Left cardiac atrium (tissue), 4 donors: ENCODE data around the gene OR10AD1. TPM values are rescaled to one million over a fixed set of nuclear protein-coding genes. Genes with fewer than 3 reads are reported as not detected.
"Not testable (repeated sequence)": the region's sequence is repeated elsewhere in the genome, so short reads cannot be mapped to it uniquely, and the experiment has no call there.

Source experiments
- ATAC-seq, 2 donors: fragments of 200-7000 bp; cut with Tn5 transposase; one replicate each; pipeline ENCODE4 v1.9.1; 2020; ENCODE audit warnings: mild to moderate bottlenecking in 2 of 2, moderate library complexity in 2 of 2
- DNase-seq: peaks from one replicate; pipeline ENCODE4 v3.0.0-alpha.2; 2020
- intact Hi-C, 2 donors: fragments of 100-400 bp; cut with DNase I; formaldehyde crosslinking; loops; one replicate each; pipeline versions ENCODE4 v1.14.1 to v1.15.1; 2022 to 2023
- long read RNA-seq: library from polyadenylated mRNA; unstranded; transcript quantifications from one replicate; pipeline ENCODE4 v2.0.0, GENCODE V29; 2021
- total RNA-seq, 2 donors: library from RNA; stranded (reverse); fragmentation: NEBNext Ultra II Directional; extraction: Animal tissue kit (Norgen Biotek cat#: 25700); gene quantifications; one replicate each; pipeline ENCODE4 v1.2.1, GENCODE V29; 2021
- donor health status: DM: no; HTN: yes; CAD: no.
- donor health status: DM: no; HTN: yes; CAD: no; lungs with severe emphysema.
- donor health status: DM: yes; HTN: yes; CAD: no.
- donor health status: Dilated cardiomyopathy.

OR10AD1 gene
- not detected for total RNA-seq
- long read RNA-seq, result 0 reads

GRCh38 chr12:48203192-48203591 lies at the start of gene OR10AD1:
Gene OR10AD1 (minus strand): TSS chr12:48203292. CDS start chr12:48203292, 0 bp downstream.
- ATAC-seq (no peak), DNase-seq (no peak)
- intact Hi-C loops, result loop anchor here in 1 of 2 donors (10.0 kb wide), 1 partner anchor 152 kb away; the partner anchor contains the start of gene ZNF641

- intact Hi-C loops, result no loop called here
- ATAC-seq (no peak), DNase-seq (no peak)
These were observed 44.3 kb upstream of the OR10AD1 start for GRCh38 chr12:48247181-48247966.

GRCh38 chr12:48237162-48237561 lies 34.1 kb upstream of the OR10AD1 start:
- intact Hi-C loops, result no loop called here
- DNase-seq (no peak), ATAC-seq (no peak)

GRCh38 chr12:48235796-48236333 lies 32.8 kb upstream of the OR10AD1 start:
- ATAC-seq, result no peak
- intact Hi-C loops, result no loop called here

GRCh38 chr12:48231169-48231958 lies 28.3 kb upstream of the OR10AD1 start:
- ATAC-seq, intact Hi-C loops, DNase-seq: not testable (repeated sequence)

More at GRCh38 chr12:48235796-48236333, 32.8 kb upstream of the OR10AD1 start:
- DNase-seq, result no peak

- intact Hi-C loops, ATAC-seq, DNase-seq: not testable (repeated sequence)
These were observed 21.4 kb upstream of the OR10AD1 start for GRCh38 chr12:48224533-48224932.

- no peak for ATAC-seq
- DNase-seq, result no peak
- intact Hi-C loops, result no loop called here
These were observed 18.6 kb upstream of the OR10AD1 start for GRCh38 chr12:48221645-48222044.

GRCh38 chr12:48220701-48221100 lies 17.6 kb upstream of the OR10AD1 start:
- no peak for DNase-seq
- intact Hi-C loops, result no loop called here
- ATAC-seq, result no peak

GRCh38 chr12:48219631-48220030 lies 16.5 kb upstream of the OR10AD1 start:
- intact Hi-C loops, result no loop called here
- ATAC-seq, result no peak
- no peak for DNase-seq

- DNase-seq (no peak), ATAC-seq (no peak)
- intact Hi-C loops, result no loop called here
These were observed 13.7 kb upstream of the OR10AD1 start for GRCh38 chr12:48216785-48217184.

- ATAC-seq, DNase-seq: not testable (repeated sequence)
- intact Hi-C loops, result loop anchor here in 1 of 2 donors (10.0 kb wide), 1 partner anchor 145 kb away; the partner anchor contains the start of gene ZNF641
These were observed 6.4 kb upstream of the OR10AD1 start for GRCh38 chr12:48209495-48209894.

GRCh38 chr12:48202766-48203165 lies 326 bp downstream of the OR10AD1 start:
- intact Hi-C loops, result loop anchor here in 1 of 2 donors (10.0 kb wide), 1 partner anchor 152 kb away; the partner anchor contains the start of gene ZNF641
- ATAC-seq (no peak), DNase-seq (no peak)

- intact Hi-C loops, result loop anchor here in 1 of 2 donors (10.0 kb wide), 1 partner anchor 153 kb away; the partner anchor contains the start of gene ZNF641
- no peak for ATAC-seq
- no peak for DNase-seq
These were observed 1.6 kb downstream of the OR10AD1 start for GRCh38 chr12:48201516-48201915.

GRCh38 chr12:48201091-48201490 lies 2.0 kb downstream of the OR10AD1 start:
- ATAC-seq (no peak), DNase-seq (no peak)
- intact Hi-C loops, result loop anchor here in 1 of 2 donors (10.0 kb wide), 1 partner anchor 154 kb away; the partner anchor contains the start of gene ZNF641

GRCh38 chr12:48199774-48200221 lies 3.3 kb downstream of the OR10AD1 start:
- intact Hi-C loops, result loop anchor here in 1 of 2 donors (10.0 kb wide), 1 partner anchor 155 kb away; the partner anchor contains the start of gene ZNF641
- no peak for ATAC-seq
- no peak for DNase-seq

- no peak for DNase-seq
- ATAC-seq, result no peak
- intact Hi-C loops, result no loop called here
These were observed 4.1 kb downstream of the OR10AD1 start for GRCh38 chr12:48198985-48199384.

- ATAC-seq (peak; percentile 51 to 66), DNase-seq (peak; percentile 66)
- intact Hi-C loops, result no loop called here
These were observed 4.5 kb downstream of the OR10AD1 start for GRCh38 chr12:48198672-48198971.

GRCh38 chr12:48197971-48198671 lies 5.0 kb downstream of the OR10AD1 start:
- DNase-seq (peak; percentile 99), ATAC-seq (peak; percentile 99 to 100)
- intact Hi-C loops, result no loop called here

GRCh38 chr12:48197549-48197970 lies 5.5 kb downstream of the OR10AD1 start:
- no peak for DNase-seq
- intact Hi-C loops, result no loop called here
- peak; percentile 41 to 54 for ATAC-seq
